Activated effector memory CD4-positive, alpha-beta T cell treated with anti-CD3 and anti-CD28 coated beads, Interleukin-2, amount 50 U/mL, for 16 hours (primary cell): ENCODE measurements around the gene FBXW5.
A peak's percentile ranks its signal among the peaks of the same experiment; 100 is the strongest.

Experiments used
- DNase-seq: peaks from one replicate; pipeline ENCODE4 v3.0.0-alpha.2; 2020

The FBXW5 gene, protein sequence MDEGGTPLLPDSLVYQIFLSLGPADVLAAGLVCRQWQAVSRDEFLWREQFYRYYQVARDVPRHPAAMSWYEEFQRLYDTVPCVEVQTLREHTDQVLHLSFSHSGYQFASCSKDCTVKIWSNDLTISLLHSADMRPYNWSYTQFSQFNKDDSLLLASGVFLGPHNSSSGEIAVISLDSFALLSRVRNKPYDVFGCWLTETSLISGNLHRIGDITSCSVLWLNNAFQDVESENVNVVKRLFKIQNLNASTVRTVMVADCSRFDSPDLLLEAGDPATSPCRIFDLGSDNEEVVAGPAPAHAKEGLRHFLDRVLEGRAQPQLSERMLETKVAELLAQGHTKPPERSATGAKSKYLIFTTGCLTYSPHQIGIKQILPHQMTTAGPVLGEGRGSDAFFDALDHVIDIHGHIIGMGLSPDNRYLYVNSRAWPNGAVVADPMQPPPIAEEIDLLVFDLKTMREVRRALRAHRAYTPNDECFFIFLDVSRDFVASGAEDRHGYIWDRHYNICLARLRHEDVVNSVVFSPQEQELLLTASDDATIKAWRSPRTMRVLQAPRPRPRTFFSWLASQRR

DNA sequence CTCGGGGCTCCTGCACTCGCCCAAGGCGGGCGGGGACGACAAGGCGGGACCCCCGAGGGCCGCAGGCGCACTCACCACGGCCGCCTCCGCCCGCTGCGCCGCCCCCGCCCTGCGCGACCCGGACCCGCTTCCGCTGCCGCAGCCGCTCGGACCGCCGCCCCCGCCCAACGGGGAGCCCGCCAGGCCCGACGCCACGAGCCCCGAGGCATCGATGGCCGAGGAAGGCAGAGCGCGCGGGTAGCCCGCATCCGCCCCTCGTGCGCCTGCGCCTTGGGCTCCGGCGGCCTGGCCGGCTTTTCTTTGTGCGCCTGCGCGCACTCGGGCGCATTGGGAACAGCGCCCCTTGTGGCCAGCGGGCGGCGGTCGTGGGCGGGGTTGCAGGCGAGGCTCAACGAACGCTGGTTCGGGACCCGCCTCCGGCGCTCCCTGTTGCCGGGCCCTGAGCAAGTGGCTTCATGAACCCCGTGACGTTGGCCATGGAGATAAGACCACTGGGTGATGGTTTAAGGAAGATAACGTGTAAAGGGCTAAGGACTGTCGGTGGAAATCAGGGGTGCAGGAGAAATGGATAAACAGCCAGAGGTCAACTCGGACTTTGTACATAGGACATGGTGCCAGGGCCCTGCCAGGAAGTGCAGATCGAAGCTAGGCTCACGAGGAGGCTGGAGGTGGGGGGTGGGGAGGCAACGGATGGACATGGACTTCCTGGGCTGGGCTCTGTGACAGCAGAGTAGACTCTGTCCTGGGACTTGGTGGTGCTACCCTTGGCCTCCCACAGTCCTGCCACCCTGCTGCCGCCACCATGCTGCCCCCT, at the start of gene FBXW5, which contains the start of gene C8G:
Gene FBXW5, minus strand, starts transcription at position 220 of the 814 bp plus-strand sequence. CDS start 655 bp downstream, outside the sequence.
Gene C8G, plus strand, starts transcription at position 725 of the 814 bp plus-strand sequence. Its CDS starts 78 bp downstream, at position 803.
- peak; percentile 98 for DNase-seq

DNA sequence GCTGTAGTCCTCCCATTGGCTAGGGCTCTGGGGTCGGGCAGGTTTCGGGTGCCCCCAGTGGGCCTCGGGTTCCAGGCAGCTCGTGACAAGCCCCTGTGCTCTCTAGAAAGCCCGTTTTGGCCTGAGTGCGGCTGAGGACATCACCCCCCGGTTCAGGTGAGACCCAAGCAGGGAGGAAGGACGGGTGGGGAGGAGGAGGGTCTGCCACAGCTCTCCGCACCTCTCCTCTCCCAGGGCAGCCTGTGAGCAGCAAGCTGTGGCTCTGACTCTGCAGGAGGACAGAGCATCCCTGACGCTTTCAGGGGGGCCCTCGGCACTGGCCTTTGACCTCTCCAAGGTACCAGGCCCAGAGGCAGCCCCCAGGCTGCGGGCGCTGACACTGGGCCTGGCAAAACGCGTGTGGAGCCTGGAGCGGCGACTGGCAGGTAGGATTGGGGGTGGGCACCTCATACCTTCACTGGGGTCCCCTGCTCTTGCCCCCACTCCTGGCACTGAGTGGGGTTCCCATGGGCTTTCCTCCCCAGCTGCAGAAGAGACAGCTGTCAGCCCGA, 48.4 kb upstream of the FBXW5 start:
- DNase-seq, result no peak

DNA sequence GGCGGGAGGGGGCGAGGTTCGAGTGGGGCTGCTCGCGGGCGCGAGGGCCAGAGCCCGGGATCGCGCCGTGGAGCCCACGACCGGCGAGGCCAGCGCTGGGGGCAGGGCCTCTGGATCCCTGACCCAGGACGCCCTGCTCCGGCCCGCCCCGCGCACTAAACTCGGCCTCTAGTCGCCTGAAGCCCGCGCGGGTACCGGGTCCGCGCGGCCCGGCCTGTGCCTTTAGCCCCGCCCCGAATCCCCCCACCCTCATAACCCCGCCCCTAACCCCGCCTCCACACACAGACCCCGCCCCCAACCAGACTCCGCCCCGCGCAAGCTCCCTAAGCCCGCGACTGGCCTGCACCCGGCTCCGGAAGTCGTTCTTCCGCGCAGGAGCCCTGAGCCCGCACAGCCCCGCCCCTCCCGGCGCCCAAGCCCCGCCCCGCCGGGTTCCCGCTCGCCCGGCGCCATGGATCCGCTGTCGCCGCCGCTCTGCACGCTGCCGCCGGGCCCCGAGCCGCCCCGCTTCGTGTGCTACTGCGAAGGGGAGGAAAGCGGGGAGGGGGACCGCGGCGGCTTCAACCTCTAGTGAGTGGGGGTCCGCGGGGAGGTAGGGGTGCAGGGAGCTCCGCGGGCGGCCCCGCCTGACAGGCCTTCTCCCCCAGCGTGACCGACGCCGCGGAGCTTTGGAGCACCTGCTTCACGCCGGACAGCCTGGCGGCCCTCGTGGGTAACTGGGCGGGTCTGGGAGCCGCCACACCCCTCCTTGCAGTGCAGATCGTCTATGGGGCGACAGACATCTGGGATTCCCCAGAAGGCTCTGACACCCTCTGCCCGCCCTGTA, 47.7 kb upstream of the FBXW5 start, which contains the start of gene PAXX:
Gene PAXX, plus strand, starts transcription at position 430 of the 826 bp plus-strand sequence. Its CDS starts 22 bp downstream, at position 452.
- peak; percentile 98 for DNase-seq

DNA sequence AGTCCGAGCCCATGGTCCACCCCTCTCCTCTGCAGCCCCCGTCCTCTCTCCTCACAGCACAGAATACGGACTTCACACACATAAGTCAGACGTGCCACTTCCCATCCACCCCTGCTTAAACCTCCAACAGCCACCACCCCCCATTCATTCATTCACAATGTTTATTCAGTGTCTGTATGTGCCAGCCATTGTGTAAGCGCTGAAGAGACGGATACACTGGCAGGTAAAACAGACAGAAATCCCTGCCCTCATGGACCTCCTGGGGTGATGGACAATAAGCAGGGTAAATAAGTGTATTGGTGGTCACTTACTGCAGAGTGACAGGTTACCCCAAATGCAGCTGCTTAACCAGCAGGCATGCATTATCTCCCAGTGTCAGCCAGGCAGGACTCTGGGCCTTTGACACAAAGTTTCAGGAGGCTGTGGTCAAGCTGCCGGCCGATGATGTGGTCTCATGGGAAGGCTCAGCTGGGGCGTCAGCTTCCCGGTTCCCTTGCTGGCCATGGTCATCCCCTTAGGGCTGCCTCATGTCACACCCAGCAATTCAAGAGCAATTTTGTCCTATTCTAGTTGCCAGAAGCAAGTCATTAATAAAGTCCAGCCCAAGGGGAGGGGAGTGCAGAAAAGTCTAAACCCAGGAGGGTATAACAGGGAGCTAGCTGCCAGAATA, 45.8 kb upstream of the FBXW5 start:
- no peak for DNase-seq

DNA sequence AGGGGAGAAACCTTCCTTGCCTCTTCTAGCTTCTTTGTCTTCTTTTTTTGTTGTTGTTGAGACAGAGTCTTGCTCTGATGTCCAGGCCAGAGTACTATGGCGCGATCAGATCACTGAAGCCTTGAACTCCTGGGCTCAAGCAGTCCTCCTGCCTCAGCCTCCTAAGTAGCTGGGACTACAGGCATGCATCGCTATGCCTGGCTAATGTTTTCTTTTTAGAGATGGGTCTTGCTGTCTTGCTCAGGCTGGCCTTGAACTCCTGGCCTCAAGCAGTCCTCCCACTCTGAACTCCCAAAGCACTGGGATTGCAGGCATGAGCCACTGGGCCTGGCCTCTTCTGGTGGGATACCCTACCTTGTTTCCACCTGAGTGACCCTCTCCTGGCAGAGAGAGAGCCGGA, 44.3 kb upstream of the FBXW5 start:
- DNase-seq, result no peak

DNA sequence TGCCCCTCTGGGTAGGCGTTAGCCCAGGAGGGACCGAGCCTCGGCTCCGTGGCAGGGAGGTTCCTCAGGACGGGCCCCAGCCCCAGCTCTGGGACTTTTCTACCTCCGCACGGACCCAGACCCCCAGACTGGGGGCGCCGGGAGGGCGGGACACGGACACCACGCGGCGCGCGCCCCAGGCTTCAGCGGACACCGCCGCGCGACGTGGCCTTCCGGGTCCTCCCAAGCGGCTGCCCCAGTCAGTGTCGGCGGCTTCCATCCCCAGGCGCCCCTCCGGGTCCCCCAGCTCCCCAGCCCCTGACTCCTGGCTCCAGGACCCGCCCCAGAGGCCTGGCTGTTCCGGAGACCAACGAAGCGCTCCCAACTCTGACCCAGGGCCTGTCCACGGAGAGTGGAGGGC, 41.3 kb upstream of the FBXW5 start:
- DNase-seq, result no peak

DNA sequence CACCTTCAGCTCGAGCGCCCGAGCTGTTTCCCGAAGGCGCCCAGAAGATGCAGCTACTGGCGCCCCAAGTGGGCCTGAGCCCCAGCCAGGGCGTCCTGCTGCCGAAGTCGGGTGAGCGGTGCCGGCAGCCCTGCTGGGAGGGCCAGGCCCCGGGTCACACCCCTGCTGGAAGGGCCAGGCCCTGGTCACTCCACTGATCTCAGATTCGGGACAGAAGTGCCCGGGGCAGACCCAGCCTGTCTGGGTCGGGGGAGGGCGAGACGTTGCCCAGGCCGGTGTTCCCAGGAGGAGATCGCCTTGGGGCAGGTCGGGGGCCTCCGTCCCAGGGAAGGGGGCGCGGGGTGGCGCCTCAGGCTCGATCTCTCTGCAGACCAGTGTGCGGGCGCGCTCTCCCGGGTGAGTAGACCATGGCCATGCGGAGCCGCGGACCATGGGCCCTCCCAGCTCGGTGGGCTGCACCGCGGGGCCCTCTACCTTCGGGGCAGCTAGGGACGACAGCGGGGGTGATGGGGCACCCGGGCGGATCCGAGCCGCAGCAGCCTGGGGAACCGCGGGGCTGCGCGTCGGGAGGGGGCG, 40.6 kb upstream of the FBXW5 start:
- no peak for DNase-seq

DNA sequence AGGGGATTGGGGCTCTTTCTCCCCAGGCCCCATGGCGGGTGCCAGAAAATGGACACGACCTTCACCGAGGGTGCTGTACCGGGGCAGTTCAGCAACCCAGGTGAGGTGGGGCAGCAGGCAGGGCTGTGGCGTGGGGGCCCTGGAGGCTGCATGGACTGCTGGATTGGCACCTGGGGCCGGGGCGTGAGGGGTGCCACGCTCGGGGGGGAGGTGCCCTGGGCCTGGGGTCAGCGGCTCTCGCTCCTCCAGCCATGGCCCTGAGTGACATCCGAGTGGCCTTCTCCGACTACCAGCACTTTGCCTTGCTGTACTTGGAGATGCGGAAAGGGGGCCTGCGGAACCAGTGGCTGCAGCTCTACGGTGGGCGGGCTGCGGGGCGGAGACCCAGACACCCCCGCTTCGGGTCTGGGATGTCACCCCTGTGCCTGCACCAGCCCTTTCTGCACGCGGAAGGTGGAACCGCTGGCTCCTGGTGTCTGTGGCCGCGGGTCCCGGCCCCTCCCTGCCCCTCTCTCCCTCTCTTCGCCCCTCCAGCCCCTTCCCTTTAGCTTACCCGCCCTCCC, 40.0 kb upstream of the FBXW5 start:
- no peak for DNase-seq

DNA sequence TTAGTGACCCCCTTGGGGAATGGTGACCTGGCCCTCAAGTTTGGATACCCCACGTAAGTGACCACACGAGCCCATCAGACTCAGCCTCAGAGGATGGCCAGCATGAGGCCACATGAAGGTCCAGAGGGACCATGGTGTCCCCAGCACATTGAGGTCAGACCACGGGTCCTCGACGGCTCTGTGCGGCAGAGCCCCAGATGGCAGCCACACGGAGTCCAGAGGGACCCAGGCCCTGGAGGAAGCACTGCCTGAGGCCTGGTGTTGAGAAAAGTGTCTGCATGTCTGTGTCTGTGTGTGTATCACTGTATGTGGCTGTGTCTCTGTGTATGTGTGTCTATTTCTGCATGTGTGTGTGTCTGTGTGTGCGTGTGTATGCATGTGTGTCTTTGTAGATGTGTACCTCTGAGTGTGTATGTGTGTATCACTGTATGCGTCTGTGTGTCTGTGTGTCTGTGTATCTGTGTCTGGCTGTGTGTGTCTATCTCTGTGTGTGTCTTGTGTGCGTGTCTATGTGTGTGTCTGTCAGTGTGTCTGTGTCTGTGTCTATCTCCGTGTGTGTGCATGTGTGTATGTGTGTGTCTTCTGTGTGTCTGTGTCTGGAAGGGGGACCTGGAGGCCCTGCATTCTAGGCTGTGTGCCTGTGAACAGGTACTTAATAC, 39.2 kb upstream of the FBXW5 start:
- DNase-seq, result no peak

DNA sequence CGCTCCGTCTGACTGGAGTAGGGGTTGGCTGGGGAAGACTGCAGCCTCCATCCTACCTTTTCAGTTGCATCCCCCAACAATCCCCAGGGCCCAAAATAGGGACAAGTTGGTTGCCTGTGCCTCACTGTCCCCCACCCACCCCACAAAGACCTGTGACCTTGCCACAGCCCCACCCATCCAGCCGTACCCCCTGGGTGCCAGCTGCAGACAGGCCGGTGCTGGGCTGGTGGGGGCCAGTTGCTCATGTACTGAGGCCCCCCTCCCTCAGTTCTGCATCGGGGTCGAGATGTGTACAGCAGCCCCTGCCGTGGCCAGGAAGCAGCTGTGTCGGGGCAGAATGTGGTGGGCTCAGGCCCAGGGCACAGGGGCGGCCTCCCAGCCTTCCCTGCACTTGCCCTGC, 38.6 kb upstream of the FBXW5 start:
- no peak for DNase-seq

DNA sequence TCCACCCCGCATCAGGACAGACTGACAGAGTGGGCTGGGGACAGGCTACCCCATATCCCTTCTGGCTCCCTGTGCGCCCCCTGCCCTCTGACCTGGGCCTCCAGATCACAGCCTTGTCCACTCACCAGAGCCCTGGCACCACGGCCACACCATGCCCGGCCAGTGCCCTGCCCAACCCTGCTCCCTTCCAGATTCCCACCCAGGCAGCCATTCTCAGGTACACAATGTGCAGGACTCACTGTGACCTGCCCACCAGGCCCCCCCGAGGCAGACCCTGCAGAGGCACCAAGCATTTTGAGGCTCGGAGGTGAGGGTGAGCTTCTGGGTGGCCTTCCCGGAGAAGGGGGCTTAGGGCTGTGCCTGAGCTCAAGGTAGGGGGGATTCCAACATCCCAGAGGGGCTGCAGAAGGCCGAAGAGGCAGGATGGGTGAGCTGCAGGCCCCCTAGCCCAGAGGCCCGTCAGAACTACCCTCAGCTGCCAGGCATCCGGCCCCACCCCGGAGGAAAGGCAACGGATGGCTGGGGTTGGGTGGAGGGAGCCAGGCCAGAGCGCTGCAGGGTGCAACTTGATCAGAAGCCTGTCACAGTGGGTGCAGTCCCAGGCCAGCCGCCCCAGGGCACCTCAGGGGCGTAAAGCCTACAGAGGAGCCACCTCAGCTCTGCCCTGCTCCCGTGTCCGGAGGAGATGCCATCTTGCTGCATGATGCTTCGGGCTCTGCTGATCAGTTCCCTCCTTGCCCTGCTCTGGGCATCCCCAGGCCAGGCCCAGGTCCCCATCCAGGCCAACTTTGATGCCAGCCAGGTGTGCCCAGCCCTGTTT, 37.9 kb upstream of the FBXW5 start, which contains the start of gene LCNL1:
Gene LCNL1, plus strand, starts transcription at position 762 of the 820 bp plus-strand sequence. CDS start 594 bp downstream, outside the sequence.
- DNase-seq, result no peak

DNA sequence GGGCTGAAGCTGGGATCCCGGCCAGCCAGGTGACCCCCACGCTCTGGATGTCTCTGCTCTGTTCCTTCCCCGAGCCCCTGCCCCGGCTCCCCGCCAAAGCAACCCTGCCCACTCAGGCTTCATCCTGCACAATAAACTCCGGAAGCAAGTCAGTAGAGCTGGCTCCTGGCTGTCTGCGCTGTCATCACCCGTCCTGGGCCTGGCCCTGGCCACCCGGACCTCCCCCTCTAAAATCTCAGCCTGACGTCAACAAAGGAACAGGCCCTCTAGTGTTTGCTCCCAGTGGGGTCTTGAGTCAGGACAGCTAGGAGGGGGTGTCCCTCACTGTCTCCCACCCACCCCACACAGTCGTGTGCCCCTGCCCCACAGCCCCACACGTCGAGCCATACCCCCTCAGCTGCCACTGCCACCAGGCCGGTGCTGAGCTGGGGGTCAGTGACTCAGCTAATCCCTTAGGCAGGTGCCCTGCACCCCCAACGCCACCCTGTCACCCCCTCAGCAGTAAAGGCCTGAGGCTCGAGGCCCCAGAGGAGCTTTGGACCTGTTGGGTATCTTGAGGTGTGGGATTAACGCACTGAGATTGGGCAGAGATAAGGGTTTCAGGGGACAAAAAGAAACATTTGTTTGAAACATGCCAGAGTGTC, 37.2 kb upstream of the FBXW5 start:
- DNase-seq, result no peak

DNA sequence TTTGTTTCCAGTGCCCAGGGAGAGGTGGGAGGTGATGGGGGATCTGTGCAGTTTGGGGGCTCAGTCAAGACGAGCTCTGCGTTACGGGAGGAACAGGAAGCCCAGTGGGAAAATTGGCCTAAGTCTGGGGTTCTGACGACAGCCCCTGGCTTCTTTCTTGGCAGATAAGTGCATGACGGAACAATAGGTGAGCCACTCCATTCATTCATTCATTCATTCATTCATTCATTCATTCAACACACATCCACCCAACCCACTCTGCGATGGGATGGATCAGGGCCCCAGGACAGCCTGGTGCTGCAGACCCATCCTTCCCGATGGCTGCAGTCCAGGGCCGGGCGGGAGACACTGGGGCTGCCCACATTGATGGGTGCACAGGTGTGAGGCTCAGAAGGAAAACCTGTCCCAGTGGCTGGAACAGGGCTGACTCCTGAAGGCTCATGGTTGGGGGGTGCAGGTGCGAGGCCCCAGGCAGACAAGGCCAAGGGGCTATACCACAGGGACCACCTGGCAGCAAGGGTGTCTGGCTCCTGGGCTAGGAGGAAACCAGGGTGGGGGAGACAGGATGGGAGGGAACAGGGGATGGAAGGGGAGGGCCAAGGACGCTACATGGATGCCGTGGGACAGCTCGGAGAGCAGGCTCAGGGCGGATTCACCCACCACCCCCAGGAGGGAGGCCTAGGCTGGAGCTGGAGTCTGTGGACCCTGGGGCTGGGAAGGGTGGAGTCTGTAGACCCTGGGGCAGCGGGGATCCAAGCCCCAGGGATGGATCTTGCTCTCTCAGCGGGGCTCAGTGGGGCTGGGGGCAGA, 36.3 kb upstream of the FBXW5 start:
- no peak for DNase-seq

DNA sequence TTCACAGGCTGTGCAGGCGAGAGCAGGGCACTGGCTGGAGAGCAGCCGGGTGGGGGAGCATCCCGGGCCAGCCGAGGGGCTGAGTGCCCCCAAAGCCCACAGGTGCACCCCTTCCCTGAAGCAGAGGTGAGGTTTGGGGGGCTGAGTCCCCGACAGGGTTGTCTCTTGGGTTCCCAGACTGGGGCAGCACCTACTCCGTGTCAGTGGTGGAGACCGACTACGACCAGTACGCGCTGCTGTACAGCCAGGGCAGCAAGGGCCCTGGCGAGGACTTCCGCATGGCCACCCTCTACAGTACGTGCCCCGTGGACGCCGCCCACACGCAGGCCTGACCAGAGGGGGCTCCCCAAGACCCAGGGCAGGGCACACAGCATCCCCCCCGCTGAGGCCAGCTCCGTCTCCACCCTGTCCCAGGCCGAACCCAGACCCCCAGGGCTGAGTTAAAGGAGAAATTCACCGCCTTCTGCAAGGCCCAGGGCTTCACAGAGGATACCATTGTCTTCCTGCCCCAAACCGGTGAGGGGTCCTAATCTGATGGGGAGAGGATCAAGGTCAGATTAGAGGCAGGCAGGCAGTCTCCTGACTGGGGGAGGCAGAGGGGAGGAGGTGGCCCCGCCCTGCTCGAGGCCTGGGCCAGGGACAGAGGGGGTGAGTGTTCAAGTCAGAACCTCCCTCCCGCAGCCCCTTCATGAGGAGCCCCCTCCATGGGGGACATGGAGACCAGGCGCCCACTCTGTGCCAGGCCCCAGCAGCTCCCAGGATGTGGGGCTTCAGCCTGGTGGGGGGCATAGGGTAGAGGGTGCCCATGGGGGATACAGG, 35.4 kb upstream of the FBXW5 start:
- no peak for DNase-seq

DNA sequence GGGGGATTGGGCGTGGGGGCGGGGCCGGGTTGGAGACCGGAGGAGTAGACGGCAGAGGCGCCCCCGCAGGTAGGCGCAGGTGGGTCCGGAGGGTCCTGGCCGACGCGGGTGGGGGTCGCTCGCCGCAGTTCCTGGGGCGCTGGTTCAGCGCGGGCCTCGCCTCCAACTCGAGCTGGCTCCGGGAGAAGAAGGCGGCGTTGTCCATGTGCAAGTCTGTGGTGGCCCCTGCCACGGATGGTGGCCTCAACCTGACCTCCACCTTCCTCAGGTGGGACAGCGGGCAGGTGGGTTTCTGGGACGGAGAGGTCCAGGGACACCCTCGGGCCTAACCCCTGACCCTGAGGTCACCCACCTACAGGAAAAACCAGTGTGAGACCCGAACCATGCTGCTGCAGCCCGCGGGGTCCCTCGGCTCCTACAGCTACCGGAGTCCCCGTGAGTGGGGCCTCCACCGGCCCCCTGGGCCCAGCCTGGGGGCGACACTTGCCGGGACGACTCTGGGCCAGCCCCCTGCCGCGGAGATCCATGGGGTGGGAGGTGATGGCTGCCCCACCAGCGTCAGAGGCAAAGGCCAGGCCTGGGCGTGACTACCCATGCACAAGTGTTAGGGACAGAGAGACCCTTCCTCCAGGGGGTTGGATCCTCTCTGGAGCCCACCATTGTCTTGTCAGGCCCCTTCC, 34.5 kb upstream of the FBXW5 start:
- no peak for DNase-seq
